IMR-90 (cell line): Measurements from ENCODE around the gene AGPAT1. TPM values are rescaled to one million over a fixed set of nuclear protein-coding genes. Genes with fewer than 3 reads are reported as not detected.

Experiments
- ATAC-seq: fragments of 200-7000 bp; cut with Tn5 transposase; 2 replicates; pipeline ENCODE4 v1.9.1; 2020; ENCODE audit warnings: low read depth, mild to moderate bottlenecking, moderate library complexity
- BruUV-seq: library from RNA; stranded (reverse); fragments of 400-500 nt; replicated peaks from 2 replicates; lab custom pipeline; 2021; lab: Mats Ljungman, UMichigan
- CTCF ChIA-PET: fragments of 300-600 bp; formaldehyde crosslinking; extraction: SDS; loops from one replicate; lab custom pipeline; 2021; ENCODE audit warnings: antibody characterized with exemption; lab: Yijun Ruan, JAX
- POLR2A ChIA-PET: fragments of 300-600 bp; sonication (Branson Sonifier 250); formaldehyde crosslinking; loops from one replicate; lab custom pipeline; 2022; ENCODE audit warnings: antibody characterized with exemption; ENCODE audit not compliant: unreplicated experiment; lab: Charles Lee
- DNase-seq: peaks from one replicate; pipeline ENCODE4 v3.0.0; 2013
- H2AFZ ChIP-seq: replicated peaks from 2 replicates; pipeline ENCODE3; 2013; ENCODE audit warnings: low read length, mild to moderate bottlenecking; ENCODE audit not compliant: poor library complexity
- H2AK5ac ChIP-seq: 2 replicates; pipeline ENCODE4 v1.6.1; 2013; ENCODE audit warnings: low read depth, low read length, inconsistent platforms
- H2AK9ac ChIP-seq: replicated peaks from 2 replicates; pipeline ENCODE3; 2013; ENCODE audit warnings: mild to moderate bottlenecking, low read depth, low read length, moderate library complexity; ENCODE audit not compliant: poor library complexity
- H2BK120ac ChIP-seq: 2 replicates; pipeline ENCODE4 v1.6.1; 2013; ENCODE audit warnings: low read depth, low read length, inconsistent platforms
- H2BK15ac ChIP-seq: 3 replicates; pipeline ENCODE4 v1.6.1; 2013; ENCODE audit warnings: low read depth, low read length, inconsistent platforms
- H2BK20ac ChIP-seq: 2 replicates; pipeline ENCODE4 v1.6.1; 2013; ENCODE audit warnings: low read depth, mild to moderate bottlenecking, inconsistent platforms, low read length, moderate library complexity
- H2BK5ac ChIP-seq: 2 replicates; pipeline ENCODE4 v1.6.1; 2013; ENCODE audit warnings: mild to moderate bottlenecking, low read depth, low read length, inconsistent platforms; ENCODE audit not compliant: poor library complexity, severe bottlenecking
- H3K14ac ChIP-seq: replicated peaks from 2 replicates; pipeline ENCODE4 v1.6.1; 2013; ENCODE audit warnings: low read depth, low read length, inconsistent platforms
- H3K18ac ChIP-seq: 2 replicates; pipeline ENCODE4 v1.6.1; 2013; ENCODE audit warnings: low read depth, low read length, control low read depth
- H3K23ac ChIP-seq: 2 replicates; pipeline ENCODE4 v1.6.1; 2013; ENCODE audit warnings: low read depth, low read length, inconsistent platforms
- H3K27ac ChIP-seq: 2 replicates; pipeline ENCODE4 v1.5.1; 2013; ENCODE audit warnings: mild to moderate bottlenecking, control low read depth, low read length; ENCODE audit not compliant: insufficient read depth
- H3K27me3 ChIP-seq: 2 replicates; pipeline ENCODE4 v1.6.1; 2013; ENCODE audit warnings: low read length; ENCODE audit not compliant: control insufficient read depth, insufficient read depth
- H3K36me3 ChIP-seq: 2 replicates; pipeline ENCODE4 v1.6.1; 2013; ENCODE audit warnings: low read length, mixed read lengths; ENCODE audit not compliant: control insufficient read depth, insufficient read depth
- H3K4ac ChIP-seq: 2 replicates; pipeline ENCODE4 v1.6.1; 2013; ENCODE audit warnings: low read depth, low read length, inconsistent platforms
- H3K4me1 ChIP-seq: 2 replicates; pipeline ENCODE4 v1.6.1; 2013; ENCODE audit warnings: low read length, mixed read lengths; ENCODE audit not compliant: control insufficient read depth, insufficient read depth
- H3K4me2 ChIP-seq: 2 replicates; pipeline ENCODE4 v1.6.1; 2013; ENCODE audit warnings: low read depth, mild to moderate bottlenecking, control low read depth, low read length, moderate library complexity
- H3K4me3 ChIP-seq: 2 replicates; pipeline ENCODE4 v1.5.1; 2013; ENCODE audit warnings: low read depth, mild to moderate bottlenecking, control low read depth, low read length, moderate library complexity; ENCODE audit not compliant: insufficient read depth
- H3K56ac ChIP-seq: 2 replicates; pipeline ENCODE4 v1.6.1; 2013; ENCODE audit warnings: low read length, inconsistent platforms; ENCODE audit not compliant: insufficient read depth; ENCODE audit errors: extremely low read depth
- H3K79me1 ChIP-seq, 2 experiments: 2 replicates each; pipeline ENCODE4 v1.6.1; 2013; ENCODE audit warnings: low read length in 2 of 2, inconsistent platforms in 1 of 2, low read depth in 1 of 2
- H3K9ac ChIP-seq: 2 replicates; pipeline ENCODE4 v1.6.1; 2013; ENCODE audit warnings: low read depth, low read length, control low read depth
- H3K9me1 ChIP-seq: 2 replicates; pipeline ENCODE4 v1.6.1; 2013; ENCODE audit warnings: low read length, inconsistent platforms; ENCODE audit not compliant: insufficient read depth
- H3K9me3 ChIP-seq: 2 replicates; pipeline ENCODE4 v1.6.1; 2013; ENCODE audit warnings: low read length; ENCODE audit not compliant: control insufficient read depth, insufficient read depth
- H4K20me1 ChIP-seq: 2 replicates; pipeline ENCODE4 v1.6.1; 2013; ENCODE audit warnings: low read length, inconsistent platforms; ENCODE audit not compliant: insufficient read depth
- H4K5ac ChIP-seq: 2 replicates; pipeline ENCODE4 v1.6.1; 2013; ENCODE audit warnings: mild to moderate bottlenecking, low read depth, low read length, control low read depth
- H4K8ac ChIP-seq, 2 experiments: 2 replicates each; pipeline ENCODE4 v1.6.1; 2013; ENCODE audit warnings: low read depth in 2 of 2, low read length in 2 of 2, control low read depth in 1 of 2, inconsistent platforms in 1 of 2
- H4K91ac ChIP-seq: 2 replicates; pipeline ENCODE4 v1.6.1; 2013; ENCODE audit warnings: low read depth, low read length, inconsistent platforms; ENCODE audit not compliant: insufficient read depth
- BHLHE40 ChIP-seq: fragments of 150-350 bp; IDR thresholded peaks from 2 replicates; pipeline ENCODE4 v1.6.1; 2016; ENCODE audit warnings: mild to moderate bottlenecking, low read depth, low read length
- CEBPB ChIP-seq: IDR thresholded peaks from 2 replicates; pipeline ENCODE4 v1.6.1; 2012; ENCODE audit warnings: low read depth, low read length, improper control_type of control experiment
- CHD1 ChIP-seq: IDR thresholded peaks from 2 replicates; pipeline ENCODE4 v1.6.1; 2012; ENCODE audit warnings: low read depth, low read length, improper control_type of control experiment
- CTCF ChIP-seq: conservative IDR thresholded peaks from 2 replicates; pipeline ENCODE4 v1.5.1; 2012; ENCODE audit warnings: mild to moderate bottlenecking, low read depth, low read length, improper control_type of control experiment
- FOS ChIP-seq: fragments of 150-350 bp; IDR thresholded peaks from 2 replicates; pipeline ENCODE4 v1.6.1; 2016; ENCODE audit warnings: low read depth, low read length
- MAZ ChIP-seq: IDR thresholded peaks from 2 replicates; pipeline ENCODE4 v1.6.1; 2012; ENCODE audit warnings: low read depth, mild to moderate bottlenecking, low read length, improper control_type of control experiment, moderate library complexity, borderline replicate concordance
- MXI1 ChIP-seq: IDR thresholded peaks from 2 replicates; pipeline ENCODE4 v1.6.1; 2012; ENCODE audit warnings: low read depth, mild to moderate bottlenecking, low read length, moderate library complexity, borderline replicate concordance
- NFE2L2 ChIP-seq: fragments of 150-350 bp; IDR thresholded peaks from 2 replicates; pipeline ENCODE4 v1.6.1; 2016; ENCODE audit warnings: low read depth, mild to moderate bottlenecking, low read length
- POLR2A ChIP-seq: IDR thresholded peaks from 2 replicates; pipeline ENCODE4 v1.6.1; 2012; ENCODE audit warnings: mild to moderate bottlenecking, low read depth, low read length
- RAD21 ChIP-seq: IDR thresholded peaks from 2 replicates; pipeline ENCODE4 v1.6.1; 2012; ENCODE audit warnings: low read length, improper control_type of control experiment
- RCOR1 ChIP-seq: IDR thresholded peaks from 2 replicates; pipeline ENCODE4 v1.6.1; 2012; ENCODE audit warnings: mild to moderate bottlenecking, low read length, improper control_type of control experiment; ENCODE audit not compliant: insufficient replicate concordance
- RFX5 ChIP-seq: IDR thresholded peaks from 2 replicates; pipeline ENCODE4 v1.8.0; 2012; ENCODE audit warnings: low read depth, mild to moderate bottlenecking, low read length, moderate library complexity
- SMC3 ChIP-seq: fragments of 150-350 bp; IDR thresholded peaks from 2 replicates; pipeline ENCODE4 v1.6.1; 2016; ENCODE audit warnings: low read depth, mild to moderate bottlenecking, antibody characterized with exemption, low read length, moderate library complexity
- USF2 ChIP-seq: fragments of 150-350 bp; IDR thresholded peaks from 2 replicates; pipeline ENCODE4 v1.6.1; 2017; ENCODE audit warnings: mild to moderate bottlenecking, antibody characterized with exemption, low read length, low read depth
- WGBS, 2 experiments: methylation state at CpG; one replicate each; pipeline versions ENCODE4 v1.1.5 to v1.1.7; 2013; ENCODE audit warnings: missing lambda C conversion rate in 2 of 2; ENCODE audit not compliant: insufficient read length in 1 of 2; ENCODE audit errors: extremely low coverage in 2 of 2; 5-methylcytosine and 5-hydroxymethylcytosine counted together
- dilution Hi-C: fragments of 300-500 bp; cut with HindIII; formaldehyde crosslinking; loops from one replicate; pipeline ENCODE4 v1.14.3; 2018; ENCODE audit warnings: low sequenced_read_pairs; ENCODE audit not compliant: unreplicated experiment
- in situ Hi-C: fragments of 300-500 bp; cut with MboI; formaldehyde crosslinking; loops from 3 replicates; pipeline ENCODE4 v1.14.3; 2019; ENCODE audit warnings: low sequenced_read_pairs, inconsistent platforms, mixed read lengths
- intact Hi-C: fragments of 100-400 bp; cut with micrococcal nuclease; formaldehyde crosslinking; loops from 2 replicates; pipeline ENCODE4 v1.10.0; 2022
- polyA plus RNA-seq, 3 experiments: library from polyadenylated mRNA; depleted of rRNA; stranded (reverse); fragments of >200 nt; gene quantifications; 2 replicates each; pipeline ENCODE4 v1.2.3, GENCODE V29; 2012; ENCODE audit warnings: low replicate concordance in 1 of 3
- total RNA-seq: library from RNA; depleted of rRNA; stranded (reverse); fragments of >200 nt; gene quantifications from 2 replicates; pipeline ENCODE4 v1.2.3, GENCODE V29; 2012

The AGPAT1 gene
- total and polyA plus RNA-seq, 2 of the 4 experiments (the other 2 are of a cell fraction), result 27.2 to 116 TPM

- Histone ChIP-seq H2BK120ac (no peak overlapping the region), H3K79me1 (peaks cover 0 to 16% of the 10 kb centered on the region in 2 experiments; a peak in 2 of 4 replicates), H3K9me1 (no peaks in the 10 kb centered on the region; the same call in 1 of the 2 replicates), H4K8ac (no peak overlapping the region), H3K4ac (no peak overlapping the region), H3K4me3 (no peak overlapping the region), H2BK20ac (no peak overlapping the region), H3K56ac (no peak overlapping the region), H3K36me3 (peaks cover 43% of the 10 kb centered on the region), H3K4me1 (peaks cover 3% of the 10 kb centered on the region; the same call in 1 of the 2 replicates), H4K5ac (no peak overlapping the region), H2AK5ac (no peak overlapping the region), H2BK15ac (no peak overlapping the region), H2AK9ac (no peak overlapping the region), H3K18ac (no peak overlapping the region), H2BK5ac (no peak overlapping the region), H3K14ac (no peak overlapping the region), H3K9ac (no peak overlapping the region), H3K27ac (no peak overlapping the region), H4K20me1 (no peaks in the 10 kb centered on the region; the same call in 1 of the 2 replicates), H2AFZ (no peak overlapping the region), H3K9me3 (no peaks in the 10 kb centered on the region), H3K23ac (no peak overlapping the region), H3K27me3 (no peaks in the 10 kb centered on the region), H3K4me2 (no peak overlapping the region), H4K91ac (no peak overlapping the region)
- no TSS peak for BruUV-seq
- no peak for TF ChIP-seq MAZ
- TF ChIP-seq CHD1, result no peak
- no peak for TF ChIP-seq POLR2A
- TF ChIP-seq CTCF, result no peak
- TF ChIP-seq RCOR1, result no peak
- no peak for TF ChIP-seq FOS
- no peak for TF ChIP-seq RFX5
- TF ChIP-seq USF2, result no peak
- no peak for TF ChIP-seq RAD21
- TF ChIP-seq MXI1, result no peak
- TF ChIP-seq BHLHE40, result no peak
- TF ChIP-seq SMC3, result no peak
- no peak for TF ChIP-seq CEBPB
- no peak for TF ChIP-seq NFE2L2
- WGBS, 2 experiments, result 93% methylated on average over 3 of the region's 12 CpGs; no CpG with 5 or more reads in 1 of the 2 experiments
- ChIA-PET POLR2A (no interaction called here), CTCF (no interaction called here)
- intact Hi-C loops, result no loop called here
- ATAC-seq, result no peak
- in situ Hi-C loops, result no loop called here
- dilution Hi-C loops, result no loop called here
- DNase-seq, result no peak
Measured at GRCh38 chr6:32120573-32121059, 55.3 kb downstream of the AGPAT1 start.
